Measurements from ENCODE around the gene PRKCH. TPM values are rescaled to one million over a fixed set of nuclear protein-coding genes. Genes with fewer than 3 reads are reported as not detected.

Gene PRKCH
- total and polyA plus RNA-seq, 7 experiments from 2014 or later: 191 to 359 (median 314) TPM

- Histone ChIP-seq H3K27ac (ENCODE audit: low read depth, low read length) (peak overlapping the region; percentile 77), H3K4me1 (ENCODE audit: control insufficient read depth in 2 of 2, insufficient read depth in 2 of 2, low read length in 2 of 2) (peaks cover 0 to 10% of the 10 kb centered on the region in 2 donors)
These were observed 40.7 kb upstream of the PRKCH start for GRCh38 chr14:61280526-61281185.

DNA sequence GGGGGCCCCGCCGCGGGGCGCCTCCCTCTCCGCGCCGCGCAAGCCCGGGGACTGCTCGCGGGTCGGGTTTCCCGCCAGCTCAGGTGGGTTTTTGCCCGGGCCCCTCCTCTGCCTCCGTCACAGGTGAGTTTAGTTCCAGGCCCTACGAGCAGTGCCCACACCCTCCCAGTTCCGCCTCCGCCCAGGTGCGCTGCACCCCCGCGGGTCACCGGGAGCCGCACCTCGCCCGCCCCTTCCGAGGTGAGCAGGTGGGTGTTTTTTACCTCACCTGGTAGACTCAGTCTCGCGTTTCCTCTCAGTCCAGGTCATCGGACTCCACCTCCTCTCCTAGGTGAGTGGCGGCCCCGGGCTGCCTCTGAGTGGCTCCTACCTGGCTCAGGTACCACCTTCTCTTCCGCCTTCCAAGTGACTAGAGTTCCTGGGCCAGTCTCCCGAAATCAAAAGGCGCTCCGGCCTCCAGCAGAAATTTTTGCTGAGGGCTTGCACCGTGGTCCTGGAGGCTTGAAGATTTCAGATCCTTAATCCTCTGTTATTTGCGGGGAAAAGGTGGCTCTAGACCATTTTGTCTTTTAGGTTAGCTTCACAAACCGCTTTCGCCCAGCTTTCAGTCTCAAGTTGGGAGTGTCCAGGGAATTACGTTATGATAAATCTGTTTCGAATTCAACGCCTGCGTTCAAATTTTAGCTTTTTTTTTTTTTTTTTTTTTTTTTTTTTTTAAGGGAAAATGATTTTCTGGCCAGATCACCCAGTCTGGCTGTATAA, 40.0 kb upstream of the PRKCH start, which contains the start of gene TMEM30B:
Gene TMEM30B, minus strand, starts transcription at position 153 of the 762 bp plus-strand sequence. CDS start 191 bp downstream, outside the sequence.
- DNase-seq: peak in 7 of 9 donors; percentile 41 to 61 (median 57)
- no peaks in the 10 kb centered on the region for H3K36me3 Mint-ChIP-seq
- H3K4me3 Mint-ChIP-seq: peak within 1 kb of the TSS; percentile 89 to 97 (median 91)

More at GRCh38 chr14:61280526-61281185, 40.7 kb upstream of the PRKCH start:
- Mint-ChIP-seq H3K27me3 (peaks cover 0 to 52% (median 0%) of the 10 kb centered on the region in 5 donors), H3K36me3 (no peaks in the 10 kb centered on the region), H3K27ac (peak overlapping the region; percentile 83 to 95 (median 93)), H3K9me3 (no peaks in the 10 kb centered on the region), H3K4me3 (peak overlapping the region; percentile 89 to 97 (median 91)), H3K4me1 (peaks cover 18 to 54% (median 35%) of the 10 kb centered on the region in 7 donors)
- no peaks in the 10 kb centered on the region for H3K36me3 ChIP-seq (ENCODE audit: control insufficient read depth in 2 of 3, insufficient read depth in 3 of 3, low read length in 3 of 3)
- POLR2A ChIA-PET: interaction anchor here (0.6 to 1.9 kb wide), 18 partner anchors 8 to 1032 kb away, joined by 3 to 7 read pairs (median 3); partner anchors contain the start of genes PPM1A, PRKCH, SNAPC1 and TRMT5
- no peaks in the 10 kb centered on the region for H3K27me3 ChIP-seq (ENCODE audit: control insufficient read depth in 2 of 2, insufficient read depth in 2 of 2, low read length in 2 of 2)
- peak; percentile 59 to 83 (median 79) for DNase-seq
- CTCF ChIA-PET: interaction anchor here (0.7 to 3.2 kb wide), 6 partner anchors 9 to 449 kb away, joined by 3 to 13 read pairs (median 4); no protein-coding TSS in a partner anchor
- H3K9me3 ChIP-seq (ENCODE audit: control insufficient read depth in 2 of 3, low read length in 3 of 3): no peaks in the 10 kb centered on the region
- ATAC-seq: peak; percentile 92
- intact Hi-C loops (cut with micrococcal nuclease): loop anchor here in 1 of 2 donors (1.0 kb wide), 3 partner anchors 11 to 1030 kb away; partner anchors contain the start of gene HIF1A
- H3K4me3 ChIP-seq (ENCODE audit: low read length): peak overlapping the region; percentile 87

DNA sequence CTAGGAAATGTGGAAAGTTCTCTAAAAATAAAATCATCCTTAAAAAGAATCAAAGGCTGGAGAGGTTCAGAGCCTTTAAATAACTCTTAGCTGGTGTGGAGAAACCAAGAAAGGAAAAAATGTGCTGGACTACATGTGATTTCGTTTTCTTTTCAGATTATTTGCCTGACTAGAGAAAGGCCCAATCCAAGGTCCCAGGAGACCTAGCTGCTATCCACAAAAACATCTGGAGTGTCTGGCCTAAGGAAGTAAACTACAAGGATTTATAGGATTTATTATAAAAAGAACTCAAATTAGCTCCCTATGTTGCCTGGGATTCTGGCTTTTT, 39.5 kb upstream of the PRKCH start:
- DNase-seq (no peak), ATAC-seq (no peak)
- Histone ChIP-seq H3K36me3 (ENCODE audit: control insufficient read depth in 2 of 3, insufficient read depth in 3 of 3, low read length in 3 of 3) (no peaks in the 10 kb centered on the region), H3K4me3 (ENCODE audit: low read length) (no peak overlapping the region), H3K4me1 (ENCODE audit: control insufficient read depth in 2 of 2, insufficient read depth in 2 of 2, low read length in 2 of 2) (peaks cover 0 to 10% of the 10 kb centered on the region in 2 donors), H3K27me3 (ENCODE audit: control insufficient read depth in 2 of 2, insufficient read depth in 2 of 2, low read length in 2 of 2) (no peaks in the 10 kb centered on the region), H3K27ac (ENCODE audit: low read depth, low read length) (no peak overlapping the region), H3K9me3 (ENCODE audit: control insufficient read depth in 2 of 3, low read length in 3 of 3) (no peaks in the 10 kb centered on the region)
- POLR2A ChIA-PET: interaction anchor here (0.8 to 1.5 kb wide), 3 partner anchors 9 to 190 kb away, joined by 3 to 6 read pairs (median 5); no protein-coding TSS in a partner anchor
- intact Hi-C loops (cut with micrococcal nuclease): no loop called here
- H3K36me3 Mint-ChIP-seq: no peaks in the 10 kb centered on the region
- peaks cover 0 to 43% (median 0%) of the 10 kb centered on the region in 5 donors for H3K27me3 Mint-ChIP-seq
- peak overlapping the region in 7 of 9 donors; percentile 4 to 95 (median 87) for H3K27ac Mint-ChIP-seq
- H3K4me1 Mint-ChIP-seq: peaks cover 18 to 64% (median 46%) of the 10 kb centered on the region in 7 donors
- no peaks in the 10 kb centered on the region for H3K9me3 Mint-ChIP-seq
- peak overlapping the region in 9 of 10 donors; percentile 75 to 97 (median 87) for H3K4me3 Mint-ChIP-seq
- CTCF ChIA-PET: interaction anchor here (0.7 to 3.2 kb wide), 6 partner anchors 8 to 555 kb away, joined by 3 to 10 read pairs (median 6); no protein-coding TSS in a partner anchor

More for the DNA sequence above, 40.0 kb upstream of the PRKCH start, which contains the start of gene TMEM30B:
- Histone ChIP-seq H3K4me3 (ENCODE audit: low read length) (peak within 1 kb of the TSS; percentile 87), H3K36me3 (ENCODE audit: control insufficient read depth in 2 of 3, insufficient read depth in 3 of 3, low read length in 3 of 3) (no peaks in the 10 kb centered on the region), H3K27me3 (ENCODE audit: control insufficient read depth in 2 of 2, insufficient read depth in 2 of 2, low read length in 2 of 2) (no peaks in the 10 kb centered on the region), H3K9me3 (ENCODE audit: control insufficient read depth in 2 of 3, low read length in 3 of 3) (no peaks in the 10 kb centered on the region), H3K27ac (ENCODE audit: low read depth, low read length) (peak within 1 kb of the TSS; percentile 77), H3K4me1 (ENCODE audit: control insufficient read depth in 2 of 2, insufficient read depth in 2 of 2, low read length in 2 of 2) (peaks cover 0 to 10% of the 10 kb centered on the region in 2 donors)
- peak; percentile 57 for ATAC-seq
- ChIA-PET CTCF (interaction anchor here (0.7 to 3.2 kb wide), 10 partner anchors 8 to 556 kb away, joined by 3 to 13 read pairs (median 4); no protein-coding TSS in a partner anchor), POLR2A (interaction anchor here (0.6 to 1.9 kb wide), 18 partner anchors 10 to 1033 kb away, joined by 3 to 7 read pairs (median 3); partner anchors contain the start of genes PPM1A and SNAPC1)
- intact Hi-C loops (cut with micrococcal nuclease): no loop called here
- Mint-ChIP-seq H3K27me3 (peaks cover 0 to 47% (median 0%) of the 10 kb centered on the region in 5 donors), H3K9me3 (no peaks in the 10 kb centered on the region), H3K27ac (peak within 1 kb of the TSS; percentile 83 to 95 (median 93)), H3K4me1 (peaks cover 18 to 61% (median 42%) of the 10 kb centered on the region in 7 donors)

- peaks cover 18 to 64% (median 49%) of the 10 kb centered on the region in 7 donors for H3K4me1 Mint-ChIP-seq
These were observed 38.6 kb upstream of the PRKCH start for GRCh38 chr14:61282746-61283145.

DNA sequence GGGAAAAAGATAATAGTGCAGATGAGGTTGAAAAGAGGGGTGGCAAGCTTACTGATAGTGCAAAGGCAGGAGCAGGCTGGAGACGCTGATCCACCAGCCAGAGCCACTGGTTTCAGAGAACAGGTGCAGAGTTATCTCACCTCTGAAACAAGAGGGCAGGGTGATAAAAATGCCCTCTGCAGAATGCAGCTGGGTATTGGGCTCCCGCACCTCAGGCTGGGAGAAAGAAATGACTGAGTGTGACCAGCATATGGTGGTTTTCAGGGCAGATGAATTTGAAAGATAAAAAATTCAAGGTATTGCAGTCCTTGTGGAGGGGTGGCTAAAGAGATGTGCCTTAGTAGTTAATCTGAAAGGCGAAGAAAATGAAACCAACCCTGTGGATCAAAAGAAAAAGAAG, 37.4 kb upstream of the PRKCH start:
- Mint-ChIP-seq H3K27me3 (peaks cover 0 to 32% (median 0%) of the 10 kb centered on the region in 5 donors), H3K4me1 (peaks cover 16 to 60% (median 45%) of the 10 kb centered on the region in 7 donors), H3K4me3 (peak overlapping the region in 4 of 10 donors; percentile 1 to 24 (median 10)), H3K9me3 (no peaks in the 10 kb centered on the region), H3K36me3 (peaks cover 0 to 5% (median 0%) of the 10 kb centered on the region in 5 donors), H3K27ac (peak overlapping the region in 4 of 9 donors; percentile 9 to 19 (median 15))
- ChIA-PET CTCF (interaction anchor here (0.6 to 0.7 kb wide), 2 partner anchors 16 to 195 kb away, joined by 3 read pairs; no protein-coding TSS in a partner anchor), POLR2A (interaction anchor here (1.0 to 1.1 kb wide), 2 partner anchors 14 to 99 kb away, joined by 3 to 4 read pairs; no protein-coding TSS in a partner anchor)
- H3K9me3 ChIP-seq (ENCODE audit: control insufficient read depth in 2 of 3, low read length in 3 of 3): no peaks in the 10 kb centered on the region
- H3K27ac ChIP-seq (ENCODE audit: low read depth, low read length): no peak overlapping the region
- no peak for ATAC-seq
- no peaks in the 10 kb centered on the region for H3K36me3 ChIP-seq (ENCODE audit: control insufficient read depth in 2 of 3, insufficient read depth in 3 of 3, low read length in 3 of 3)
- no peak overlapping the region for H3K4me3 ChIP-seq (ENCODE audit: low read length)
- peaks cover 0 to 10% of the 10 kb centered on the region in 2 donors for H3K4me1 ChIP-seq (ENCODE audit: control insufficient read depth in 2 of 2, insufficient read depth in 2 of 2, low read length in 2 of 2)
- no peaks in the 10 kb centered on the region for H3K27me3 ChIP-seq (ENCODE audit: control insufficient read depth in 2 of 2, insufficient read depth in 2 of 2, low read length in 2 of 2)
- no peak for DNase-seq
- intact Hi-C loops (cut with micrococcal nuclease): no loop called here

More at GRCh38 chr14:61282746-61283145, 38.6 kb upstream of the PRKCH start:
- no peaks in the 10 kb centered on the region for H3K9me3 ChIP-seq (ENCODE audit: control insufficient read depth in 2 of 3, low read length in 3 of 3)
- H3K4me3 ChIP-seq (ENCODE audit: low read length): no peak overlapping the region
- ChIA-PET POLR2A (interaction anchor here (0.5 to 1.5 kb wide), 2 partner anchors 189 to 573 kb away, joined by 5 to 8 read pairs; no protein-coding TSS in a partner anchor), CTCF (no interaction called here)
- intact Hi-C loops (cut with micrococcal nuclease): no loop called here
- H3K4me3 Mint-ChIP-seq: no peak overlapping the region
- DNase-seq: no peak
- no peaks in the 10 kb centered on the region for H3K36me3 ChIP-seq (ENCODE audit: control insufficient read depth in 2 of 3, insufficient read depth in 3 of 3, low read length in 3 of 3)
- H3K4me1 ChIP-seq (ENCODE audit: control insufficient read depth in 2 of 2, insufficient read depth in 2 of 2, low read length in 2 of 2): peaks cover 0 to 10% of the 10 kb centered on the region in 2 donors
- peaks cover 0 to 39% (median 0%) of the 10 kb centered on the region in 5 donors for H3K27me3 Mint-ChIP-seq
- H3K36me3 Mint-ChIP-seq: no peaks in the 10 kb centered on the region
- no peak for ATAC-seq
- no peak overlapping the region for H3K27ac ChIP-seq (ENCODE audit: low read depth, low read length)
- H3K9me3 Mint-ChIP-seq: no peaks in the 10 kb centered on the region
- H3K27me3 ChIP-seq (ENCODE audit: control insufficient read depth in 2 of 2, insufficient read depth in 2 of 2, low read length in 2 of 2): no peaks in the 10 kb centered on the region
- H3K27ac Mint-ChIP-seq: peak overlapping the region in 3 of 9 donors; percentile 26 to 73 (median 52)

Data from naive thymus-derived CD4-positive, alpha-beta T cell (primary cell).